ENCODE results near the gene ZMIZ1.

Gene ZMIZ1

DNA sequence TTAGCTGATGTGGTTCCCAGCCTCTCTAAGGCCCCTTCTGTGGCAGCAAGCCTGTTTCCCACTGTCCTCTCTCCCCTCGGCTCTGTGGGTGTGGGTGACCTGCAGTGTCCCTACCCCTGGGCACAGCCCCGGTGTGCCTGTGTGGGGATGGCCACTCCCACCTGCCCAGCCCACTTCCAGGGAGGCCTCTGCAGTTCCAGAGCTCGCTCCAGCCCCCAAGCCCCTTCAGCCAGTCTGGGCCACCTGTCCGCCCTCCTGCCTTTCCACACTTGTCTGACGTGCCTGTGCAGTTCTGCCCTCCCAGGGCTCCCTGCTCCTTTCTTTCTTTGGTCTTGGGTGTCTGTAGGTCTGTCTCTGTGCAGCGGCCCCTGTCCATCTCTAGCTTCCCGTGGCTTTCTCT, 151.5 kb downstream of the ZMIZ1 start:
- no peak for DNase-seq

- DNase-seq = no peak
Observed at GRCh38 chr10:79221110-79222051, 152.6 kb downstream of the ZMIZ1 start.

- DNase-seq = no peak
Observed at GRCh38 chr10:79222186-79222585, 153.4 kb downstream of the ZMIZ1 start.

DNA sequence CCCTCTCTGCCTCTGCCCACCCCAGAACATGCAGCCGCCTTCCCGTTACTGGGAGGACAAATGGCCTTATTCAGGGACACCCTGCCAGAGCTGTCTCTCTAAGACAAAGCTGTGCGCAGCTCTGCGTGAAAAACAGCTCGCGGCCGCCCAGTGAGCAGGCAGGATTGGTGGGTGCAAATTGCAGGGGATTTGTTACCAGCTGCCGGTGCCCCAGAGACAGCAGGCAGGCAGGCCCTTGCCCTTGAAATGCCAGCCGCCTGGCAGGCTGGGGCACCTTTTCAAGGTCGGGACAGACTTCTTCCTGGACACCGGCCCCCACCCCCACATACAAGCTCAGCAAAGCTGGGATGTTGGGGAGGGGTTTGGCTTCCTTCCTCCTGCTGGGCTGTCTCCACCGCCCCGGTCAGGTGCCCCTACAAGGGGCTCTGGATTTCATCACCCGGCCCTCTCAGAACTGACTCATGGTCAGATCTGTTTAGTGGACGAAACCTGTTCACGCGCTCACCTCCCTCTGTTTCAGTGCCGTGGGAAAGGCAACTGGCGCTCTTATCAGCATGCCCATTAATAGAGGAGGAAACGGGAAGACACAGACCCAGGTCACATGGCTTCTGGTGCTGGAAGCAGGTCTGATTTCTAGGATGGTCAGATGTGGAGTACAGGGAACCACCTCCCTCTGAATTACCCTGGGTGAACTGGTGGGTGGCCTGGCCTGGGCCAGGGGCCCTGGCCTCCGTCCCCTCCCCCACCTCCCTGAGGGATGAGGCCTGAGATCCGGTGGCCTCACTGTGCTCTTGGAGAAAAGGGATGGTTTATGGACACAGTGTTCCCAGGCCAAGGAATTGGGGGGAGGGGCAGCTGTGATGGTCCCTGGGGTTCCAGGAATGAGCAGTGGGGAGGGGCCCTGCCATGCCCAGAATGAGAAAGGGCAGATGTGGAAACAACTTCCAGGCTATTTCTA, 154.6 kb downstream of the ZMIZ1 start:
- no peak for DNase-seq

DNA sequence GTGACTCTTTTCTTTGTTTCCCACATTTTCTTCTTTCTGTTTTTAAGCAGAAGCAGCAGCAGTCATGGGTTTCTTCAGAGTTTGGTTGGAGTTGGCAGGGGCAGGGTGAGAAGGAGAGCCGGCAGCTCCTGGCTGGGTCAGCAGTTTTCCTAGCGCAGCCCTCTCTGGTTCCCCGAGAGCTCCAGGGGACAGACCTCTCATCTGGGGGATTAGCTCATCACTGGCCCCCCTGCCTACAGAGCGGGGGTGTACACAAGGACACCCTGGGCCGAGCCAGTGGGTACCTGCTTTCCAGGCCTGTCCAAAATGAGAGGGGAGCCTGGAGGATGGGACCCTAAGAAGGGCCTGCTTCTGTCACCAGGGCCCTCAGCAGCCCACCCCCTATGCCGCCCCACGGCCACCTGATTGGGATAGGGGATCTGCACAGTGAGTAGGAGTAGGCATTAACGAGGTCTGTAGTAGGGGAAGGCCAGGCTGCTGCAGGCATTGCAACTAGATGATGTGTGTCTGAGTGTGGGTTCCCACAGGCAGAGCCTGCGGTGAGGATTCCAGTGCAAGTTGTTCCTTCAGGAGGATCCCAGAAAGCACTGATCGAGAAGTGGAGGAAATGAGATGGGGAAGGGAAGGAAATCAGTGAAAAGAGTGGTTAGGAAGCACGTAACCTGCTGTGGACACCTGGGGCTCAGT, 155.6 kb downstream of the ZMIZ1 start:
- DNase-seq = no peak

DNA sequence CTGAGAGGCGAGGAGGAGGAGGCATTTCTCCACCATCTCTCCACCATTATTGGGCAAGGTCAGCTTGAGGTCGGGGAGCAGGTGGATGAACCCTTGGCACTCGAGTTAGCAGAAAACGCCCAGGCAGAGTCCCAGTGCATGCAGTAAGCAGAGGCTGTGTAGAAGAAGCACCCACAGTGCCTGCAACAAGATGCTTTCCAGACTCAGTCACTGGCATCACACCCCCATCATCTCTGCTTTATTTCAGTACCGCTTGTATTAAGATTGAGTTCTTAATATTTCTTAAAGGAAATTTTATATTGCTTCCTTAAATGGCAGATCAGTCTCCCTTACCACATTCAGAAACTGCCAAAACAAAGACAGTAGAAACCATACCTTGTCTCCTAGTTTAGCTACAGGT, 156.2 kb downstream of the ZMIZ1 start:
- no peak for DNase-seq

- no peak for DNase-seq
Observed at GRCh38 chr10:79226391-79227245, 157.9 kb downstream of the ZMIZ1 start.

GRCh38 chr10:79229071-79229541, 160.3 kb downstream of the ZMIZ1 start:
- DNase-seq = peak; percentile 20

DNA sequence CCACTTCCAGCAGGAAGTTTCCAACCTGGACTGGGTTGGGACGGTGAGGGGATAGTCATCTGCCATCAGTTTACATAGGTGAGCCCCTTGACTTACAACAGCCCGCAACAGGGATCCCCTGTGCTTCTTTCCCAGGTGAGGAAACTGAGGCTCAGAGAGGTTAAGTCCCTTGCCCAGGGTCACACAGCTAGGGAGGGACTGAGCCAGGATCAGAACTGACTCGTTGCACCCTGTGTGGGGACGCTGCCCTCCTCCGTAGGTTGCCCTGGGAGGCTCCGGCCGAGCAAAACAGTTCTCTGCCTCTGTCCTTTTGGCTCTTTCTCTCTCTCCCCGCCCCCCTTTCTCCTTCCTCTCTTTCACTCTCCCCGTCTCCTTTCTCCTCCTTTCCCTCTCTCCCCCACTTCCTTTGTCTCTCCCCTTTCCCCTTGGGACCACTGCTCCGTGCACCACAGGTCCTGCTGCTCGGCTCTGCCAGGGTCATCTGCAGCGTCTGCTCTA, 161.1 kb downstream of the ZMIZ1 start:
- DNase-seq = no peak

DNA sequence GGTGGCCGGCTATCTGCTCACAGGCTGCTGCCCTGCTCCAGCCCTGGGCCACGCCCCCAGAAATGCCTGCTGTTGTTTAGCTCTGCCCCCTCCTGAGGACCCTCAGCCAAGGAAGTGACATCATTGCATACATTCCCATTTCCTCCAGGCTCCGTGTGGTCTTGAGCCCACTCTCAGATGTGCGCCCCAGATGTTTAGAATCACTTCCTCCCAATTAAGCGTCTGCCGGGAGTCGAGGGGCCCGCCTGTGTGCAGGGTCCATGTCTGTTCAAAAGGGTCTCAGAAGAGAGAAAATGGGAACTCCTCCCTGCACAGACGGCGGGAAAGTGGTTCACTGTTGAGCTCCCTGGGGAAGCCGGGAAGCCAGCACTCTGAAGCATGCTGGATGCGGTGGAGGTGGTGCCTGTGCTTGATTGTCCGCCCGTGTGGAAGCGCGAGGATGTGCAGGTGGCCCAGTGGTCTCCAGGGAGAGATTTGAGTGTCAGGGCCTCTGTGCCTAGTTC, 161.6 kb downstream of the ZMIZ1 start:
- no peak for DNase-seq

DNA sequence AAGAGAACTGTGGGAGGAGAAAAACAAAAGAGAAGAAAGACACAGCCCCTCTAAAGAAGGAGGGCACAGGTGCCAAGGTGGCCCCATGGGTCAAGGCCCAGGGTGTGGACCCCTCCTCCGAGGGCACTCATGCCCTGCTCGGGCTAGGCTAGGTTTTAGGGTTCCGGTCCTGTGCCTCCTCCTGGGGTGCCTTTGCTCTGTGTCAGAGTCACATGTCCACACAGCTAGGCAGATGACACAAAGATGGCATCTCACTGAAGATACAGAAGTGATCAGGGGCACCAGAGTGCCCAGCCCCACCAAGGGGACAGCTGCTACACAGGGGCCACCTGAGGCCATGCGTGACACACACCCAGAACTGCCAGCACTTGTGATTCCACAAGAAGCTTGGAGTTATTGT, 162.1 kb downstream of the ZMIZ1 start:
- DNase-seq = no peak

GRCh38 chr10:79231908-79232307, 163.1 kb downstream of the ZMIZ1 start:
- DNase-seq = no peak

- no peak for DNase-seq
Observed at GRCh38 chr10:79232864-79233263, 164.1 kb downstream of the ZMIZ1 start.

GRCh38 chr10:79234391-79235315, 165.9 kb downstream of the ZMIZ1 start:
- DNase-seq = no peak

GRCh38 chr10:79235765-79236432, 167.1 kb downstream of the ZMIZ1 start:
- DNase-seq = no peak

GRCh38 chr10:79236433-79236765, 167.6 kb downstream of the ZMIZ1 start:
- no peak for DNase-seq

DNA sequence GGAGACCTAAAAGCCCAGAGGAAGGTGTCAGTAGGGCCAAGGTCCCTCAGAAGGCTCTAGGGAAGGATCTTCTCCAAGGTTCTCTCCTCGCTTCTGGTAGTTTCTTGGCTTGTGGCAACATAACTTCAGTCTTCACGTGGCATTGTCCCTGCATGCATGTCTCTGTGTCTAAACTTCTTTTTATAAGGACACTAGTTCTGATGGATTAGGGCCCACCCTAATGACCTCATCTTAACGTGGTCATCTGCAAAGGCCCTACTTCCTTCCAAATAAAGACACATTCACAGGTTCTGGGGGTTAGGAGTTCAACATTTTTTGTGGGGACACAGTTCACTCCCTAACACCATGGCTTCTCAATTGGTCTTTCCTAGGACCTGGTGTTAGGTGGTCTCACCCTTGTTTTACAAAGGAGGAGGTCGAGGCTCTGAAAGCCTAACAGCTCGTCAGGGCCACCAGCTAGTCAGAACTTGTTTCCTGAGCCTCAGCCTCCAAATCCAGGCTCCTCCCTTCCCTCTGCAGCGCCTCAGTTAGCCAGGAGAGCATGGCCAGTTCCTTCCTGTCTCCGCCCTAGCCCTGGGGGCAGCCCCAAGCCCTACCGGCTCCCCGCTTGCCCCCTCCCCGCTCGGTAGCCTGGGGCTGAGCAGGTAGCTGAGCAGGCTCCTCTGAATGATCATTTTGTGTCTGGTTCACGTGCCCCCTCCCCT, 168.8 kb downstream of the ZMIZ1 start:
- DNase-seq = peak; percentile 22

DNA sequence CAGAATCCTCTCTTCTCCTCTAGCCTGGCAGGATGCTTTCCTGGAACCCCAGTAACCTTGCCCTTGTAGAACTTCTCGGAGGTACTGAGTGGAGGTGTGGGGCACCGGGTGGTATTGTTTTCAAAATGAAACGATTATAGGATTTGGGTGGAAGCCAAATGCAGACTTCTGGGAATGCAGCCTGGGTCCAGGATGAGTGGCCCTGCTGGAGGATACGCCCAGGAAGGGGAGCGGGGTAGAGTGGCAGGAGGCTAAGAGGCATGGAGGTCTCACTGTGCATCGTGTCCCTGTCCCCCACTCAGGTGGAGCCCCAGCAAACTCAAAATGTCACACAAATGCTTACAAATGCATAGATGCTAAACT, 169.4 kb downstream of the ZMIZ1 start:
- peak; percentile 22 for DNase-seq

- DNase-seq = no peak
Observed at GRCh38 chr10:79238606-79239005, 169.8 kb downstream of the ZMIZ1 start.
